ENCODE measurements around the gene CCDC24. TPM values are rescaled to one million over a fixed set of nuclear protein-coding genes. Genes with fewer than 3 reads are reported as not detected.

Gene CCDC24
- total RNA-seq, 1 experiment from 2014 or later, result 5.2 TPM

- no peaks in the 10 kb centered on the region for H3K4me1 ChIP-seq
- H3K4me3 ChIP-seq (ENCODE audit: low read depth, low read length), result no peak overlapping the region
- no peak for TF ChIP-seq CTCF (IDR thresholded peaks at IDR 0.05; ENCODE audit: insufficient read depth in 1 of 2, low read depth in 1 of 2, low read length in 1 of 2, severe bottlenecking in 1 of 2, unreplicated experiment in 1 of 2)
- H3K4me3 Mint-ChIP-seq (ENCODE audit: unreplicated experiment), result no peak overlapping the region
- peaks cover 8% of the 10 kb centered on the region for H3K36me3 Mint-ChIP-seq (ENCODE audit: insufficient read depth, unreplicated experiment)
- H3K27ac Mint-ChIP-seq (ENCODE audit: unreplicated experiment), result no peak overlapping the region
- intact Hi-C loops (cut with micrococcal nuclease; ENCODE audit: unreplicated experiment), result no loop called here
- ChIA-PET POLR2A (interaction anchor here (0.6 kb wide), 1 partner anchor 14 kb away, joined by 3 read pairs; no protein-coding TSS in a partner anchor), CTCF (no interaction called here)
- no peaks in the 10 kb centered on the region for H3K9me3 ChIP-seq
- BruUV-seq (replicated peaks), result no TSS peak
- H3K36me3 ChIP-seq (ENCODE audit: control insufficient read depth, insufficient read depth, low read length), result no peaks in the 10 kb centered on the region
- H3K27me3 Mint-ChIP-seq (ENCODE audit: insufficient read depth, unreplicated experiment), result no peaks in the 10 kb centered on the region
- DNase-seq, result no peak
- H3K27me3 ChIP-seq (replicated peaks; ENCODE audit: control insufficient read depth, insufficient read depth, low read length), result no peaks in the 10 kb centered on the region
- no peaks in the 10 kb centered on the region for H3K4me1 Mint-ChIP-seq (ENCODE audit: low read depth, unreplicated experiment)
- H3K9me3 Mint-ChIP-seq (ENCODE audit: unreplicated experiment), result no peaks in the 10 kb centered on the region
These were observed 24.9 kb downstream of the CCDC24 start for GRCh38 chr1:44016041-44016889.

DNA sequence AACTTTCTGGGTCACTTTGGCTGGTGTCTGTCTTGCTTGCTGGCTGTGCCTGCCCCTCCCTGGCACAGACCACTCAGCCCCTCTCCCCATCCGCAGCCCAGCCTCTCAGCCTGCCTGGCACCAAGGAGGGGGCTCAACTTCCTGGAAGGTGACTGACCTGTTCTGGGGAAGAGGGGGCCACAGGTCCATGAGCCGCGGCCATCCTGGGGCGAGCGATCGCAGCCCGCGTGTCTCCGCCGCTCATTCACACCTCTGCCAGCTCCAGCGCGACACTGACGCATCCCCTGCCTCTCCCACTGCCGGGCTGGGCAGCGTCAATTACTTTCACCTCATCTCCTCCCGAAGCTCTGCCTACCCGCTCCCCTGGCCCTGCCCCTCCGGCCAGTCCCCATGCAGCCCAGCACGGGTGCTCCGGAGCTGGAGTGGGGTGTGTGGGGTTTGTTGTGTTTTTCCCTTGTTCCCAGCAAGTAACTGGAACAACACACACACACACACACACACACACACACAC, 25.5 kb downstream of the CCDC24 start:
- POLR2A ChIA-PET, result interaction anchor here (0.6 kb wide), 1 partner anchor 14 kb away, joined by 3 read pairs; no protein-coding TSS in a partner anchor
- BruUV-seq (replicated peaks), result no TSS peak

More for the DNA sequence above, 25.5 kb downstream of the CCDC24 start:
- no peaks in the 10 kb centered on the region for H3K9me3 Mint-ChIP-seq (ENCODE audit: unreplicated experiment)
- intact Hi-C loops (cut with micrococcal nuclease; ENCODE audit: unreplicated experiment), result no loop called here
- H3K27ac Mint-ChIP-seq (ENCODE audit: unreplicated experiment), result no peak overlapping the region
- peaks cover 8% of the 10 kb centered on the region for H3K36me3 Mint-ChIP-seq (ENCODE audit: insufficient read depth, unreplicated experiment)
- no peak for DNase-seq
- no peaks in the 10 kb centered on the region for H3K4me1 ChIP-seq
- H3K27me3 ChIP-seq (replicated peaks; ENCODE audit: control insufficient read depth, insufficient read depth, low read length), result no peaks in the 10 kb centered on the region
- H3K4me3 Mint-ChIP-seq (ENCODE audit: unreplicated experiment), result no peak overlapping the region
- H3K27me3 Mint-ChIP-seq (ENCODE audit: insufficient read depth, unreplicated experiment), result no peaks in the 10 kb centered on the region
- no peaks in the 10 kb centered on the region for H3K9me3 ChIP-seq
- no peaks in the 10 kb centered on the region for H3K4me1 Mint-ChIP-seq (ENCODE audit: low read depth, unreplicated experiment)
- H3K36me3 ChIP-seq (ENCODE audit: control insufficient read depth, insufficient read depth, low read length), result no peaks in the 10 kb centered on the region
- TF ChIP-seq CTCF (IDR thresholded peaks at IDR 0.05; ENCODE audit: insufficient read depth in 1 of 2, low read depth in 1 of 2, low read length in 1 of 2, severe bottlenecking in 1 of 2, unreplicated experiment in 1 of 2), result no peak
- H3K4me3 ChIP-seq (ENCODE audit: low read depth, low read length), result no peak overlapping the region
- CTCF ChIA-PET, result no interaction called here

All from Caco-2 (cell line).